Effector memory CD4-positive, alpha-beta T cell (primary cell): ENCODE measurements around the gene SUPT3H.

ENCODE experiments used
- DNase-seq, 3 donors: peaks; one replicate each; pipeline ENCODE4 v3.0.0-alpha.2; 2020
- H3K27ac ChIP-seq: 2 replicates; pipeline ENCODE4 v1.7.0; 2013; ENCODE audit warnings: mild to moderate bottlenecking, low read length, moderate library complexity; ENCODE audit not compliant: insufficient read depth, poor library complexity, severe bottlenecking
- H3K27me3 ChIP-seq: replicated peaks from 2 replicates; pipeline ENCODE4 v1.7.0; 2013; ENCODE audit warnings: mild to moderate bottlenecking, low read length; ENCODE audit not compliant: insufficient read depth, control insufficient read depth, poor library complexity, severe bottlenecking
- H3K36me3 ChIP-seq: 2 replicates; pipeline ENCODE4 v1.7.0; 2013; ENCODE audit warnings: mild to moderate bottlenecking, low read length, moderate library complexity; ENCODE audit not compliant: control insufficient read depth, insufficient read depth
- H3K4me1 ChIP-seq: 2 replicates; pipeline ENCODE4 v1.7.0; 2013; ENCODE audit warnings: low read length, mild to moderate bottlenecking; ENCODE audit not compliant: control insufficient read depth, insufficient read depth, poor library complexity, severe bottlenecking
- H3K4me3 ChIP-seq: 2 replicates; pipeline ENCODE4 v1.7.0; 2013; ENCODE audit warnings: low read length, low read depth, mild to moderate bottlenecking; ENCODE audit not compliant: insufficient read depth, poor library complexity, severe bottlenecking
- H3K9me3 ChIP-seq: 2 replicates; pipeline ENCODE4 v1.7.0; 2013; ENCODE audit warnings: mild to moderate bottlenecking, low read length, moderate library complexity; ENCODE audit not compliant: control insufficient read depth

Gene SUPT3H

GRCh38 chr6:44983467-44984365 lies 394.0 kb downstream of the SUPT3H start:
- Histone ChIP-seq H3K36me3 (no peaks in the 10 kb centered on the region), H3K4me3 (no peak overlapping the region), H3K27me3 (no peaks in the 10 kb centered on the region), H3K4me1 (no peaks in the 10 kb centered on the region), H3K27ac (no peak overlapping the region), H3K9me3 (no peaks in the 10 kb centered on the region)
- DNase-seq: no peak

GRCh38 chr6:44980841-44981240 lies 396.9 kb downstream of the SUPT3H start:
- Histone ChIP-seq H3K9me3 (no peaks in the 10 kb centered on the region), H3K27me3 (no peaks in the 10 kb centered on the region), H3K4me1 (peaks cover 13% of the 10 kb centered on the region), H3K27ac (no peak overlapping the region), H3K36me3 (no peaks in the 10 kb centered on the region), H3K4me3 (no peak overlapping the region)
- no peak for DNase-seq

GRCh38 chr6:44976677-44977641 lies 400.8 kb downstream of the SUPT3H start:
- Histone ChIP-seq H3K27me3 (no peaks in the 10 kb centered on the region), H3K4me1 (peaks cover 19% of the 10 kb centered on the region), H3K27ac (peak overlapping the region; percentile 41), H3K9me3 (no peaks in the 10 kb centered on the region), H3K4me3 (peak overlapping the region; percentile 21), H3K36me3 (no peaks in the 10 kb centered on the region)
- peak in 2 of 3 donors; percentile 1 to 9 for DNase-seq

GRCh38 chr6:44974511-44974910 lies 403.2 kb downstream of the SUPT3H start:
- Histone ChIP-seq H3K36me3 (no peaks in the 10 kb centered on the region), H3K27me3 (no peaks in the 10 kb centered on the region), H3K27ac (no peak overlapping the region), H3K4me1 (peaks cover 19% of the 10 kb centered on the region), H3K9me3 (no peaks in the 10 kb centered on the region), H3K4me3 (no peak overlapping the region)
- no peak for DNase-seq

- H3K36me3 ChIP-seq: no peaks in the 10 kb centered on the region
- H3K27me3 ChIP-seq: no peaks in the 10 kb centered on the region
- H3K27ac ChIP-seq: no peak overlapping the region
- no peaks in the 10 kb centered on the region for H3K9me3 ChIP-seq
- no peak overlapping the region for H3K4me3 ChIP-seq
- peaks cover 19% of the 10 kb centered on the region for H3K4me1 ChIP-seq
- no peak for DNase-seq
Measured at GRCh38 chr6:44972709-44973108, 405.0 kb downstream of the SUPT3H start.

- Histone ChIP-seq H3K27ac (no peak overlapping the region), H3K4me3 (no peak overlapping the region), H3K36me3 (no peaks in the 10 kb centered on the region), H3K27me3 (no peaks in the 10 kb centered on the region), H3K9me3 (no peaks in the 10 kb centered on the region), H3K4me1 (no peaks in the 10 kb centered on the region)
- DNase-seq: no peak
Measured at GRCh38 chr6:44969446-44970185, 408.1 kb downstream of the SUPT3H start.

- no peak overlapping the region for H3K27ac ChIP-seq
- H3K4me1 ChIP-seq: no peaks in the 10 kb centered on the region
- H3K4me3 ChIP-seq: no peak overlapping the region
- no peaks in the 10 kb centered on the region for H3K36me3 ChIP-seq
- no peaks in the 10 kb centered on the region for H3K27me3 ChIP-seq
- DNase-seq: no peak
- H3K9me3 ChIP-seq: no peaks in the 10 kb centered on the region
Measured at GRCh38 chr6:44967481-44967880, 410.3 kb downstream of the SUPT3H start.

- H3K4me3 ChIP-seq: no peak overlapping the region
- no peaks in the 10 kb centered on the region for H3K4me1 ChIP-seq
- no peak for DNase-seq
- H3K27ac ChIP-seq: no peak overlapping the region
- no peaks in the 10 kb centered on the region for H3K36me3 ChIP-seq
- H3K9me3 ChIP-seq: no peaks in the 10 kb centered on the region
- H3K27me3 ChIP-seq: no peaks in the 10 kb centered on the region
Measured at GRCh38 chr6:44966449-44967092, 411.2 kb downstream of the SUPT3H start.

- H3K4me3 ChIP-seq: no peak overlapping the region
- no peak for DNase-seq
- H3K27ac ChIP-seq: no peak overlapping the region
- H3K9me3 ChIP-seq: no peaks in the 10 kb centered on the region
- H3K27me3 ChIP-seq: no peaks in the 10 kb centered on the region
- no peaks in the 10 kb centered on the region for H3K36me3 ChIP-seq
- H3K4me1 ChIP-seq: no peaks in the 10 kb centered on the region
Measured at GRCh38 chr6:44965708-44966107, 412.0 kb downstream of the SUPT3H start.
